ENCODE data around the gene COL23A1. TPM values are rescaled to one million over a fixed set of nuclear protein-coding genes. Genes with fewer than 3 reads are reported as not detected.

The COL23A1 gene
- total and polyA plus RNA-seq, 2 of the 8 experiments (the other 6 are each of a cell fraction or from before 2014, with no cell fraction given): 3.1 to 4.7 TPM

DNA sequence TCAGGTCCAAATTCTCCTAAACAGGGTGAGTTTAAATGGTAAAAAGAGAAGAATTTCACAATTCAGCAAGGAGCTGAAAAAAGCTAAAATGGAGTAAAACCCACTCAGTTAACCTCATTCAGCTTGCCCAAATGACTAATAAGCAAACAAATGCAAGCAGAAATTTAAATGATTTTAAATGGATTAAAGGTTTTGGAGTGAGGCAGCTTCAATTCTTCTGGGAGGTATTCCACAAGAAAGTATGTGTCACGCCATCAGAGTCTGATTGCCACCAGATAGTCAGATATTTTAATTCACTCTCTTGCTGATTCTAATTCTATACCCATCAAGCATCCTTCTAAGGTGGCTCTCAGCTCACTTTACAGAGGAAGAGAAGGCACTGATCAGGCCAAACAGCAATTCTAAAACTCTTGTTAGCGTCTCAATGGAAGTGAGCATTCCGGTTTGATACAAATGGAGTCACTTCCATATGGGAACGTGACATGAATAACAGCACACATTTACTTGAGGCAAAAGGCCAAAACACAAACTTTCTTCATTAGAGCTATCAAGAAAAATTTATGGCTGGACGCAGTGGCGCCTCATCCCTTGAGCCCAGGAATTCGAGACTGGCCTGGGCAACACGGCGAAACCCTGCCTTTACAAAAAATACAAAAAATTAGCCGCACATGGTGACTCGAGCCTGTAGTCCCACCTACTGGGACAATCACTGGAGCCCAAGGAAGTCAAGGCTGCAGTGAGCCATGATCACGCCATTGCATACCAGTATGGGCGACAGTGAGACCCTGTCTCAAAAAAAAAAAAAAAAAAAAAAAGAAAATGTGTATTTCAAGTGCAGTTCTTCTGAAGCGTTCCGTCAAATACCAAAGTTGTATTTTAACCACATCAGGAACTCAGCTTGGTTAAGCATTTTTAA is 34.7 kb upstream of the COL23A1 start:
- no peak overlapping the region for H3K18ac ChIP-seq (ENCODE audit: extremely low read depth, low read length)
- no peak overlapping the region for H3K23ac ChIP-seq (ENCODE audit: insufficient read length)
- DNase-seq (ENCODE audit: low read depth in 1 of 2, low spot score in 2 of 2) (no peak), FAIRE-seq (no peak)
- peak overlapping the region; percentile 80 to 89 for H3K4me2 ChIP-seq (ENCODE audit: insufficient read depth in 1 of 2, low read depth in 2 of 2, low read length in 2 of 2)
- H2AFZ ChIP-seq (ENCODE audit: low read length): no peak overlapping the region
- 40% methylated on average over 15 of the region's 15 CpGs; no CpG with 5 or more reads in 1 of the 2 experiments for WGBS, 2 experiments (ENCODE audit: extremely low coverage in 1 of 2, insufficient coverage in 1 of 2, insufficient read length in 1 of 2, insufficient replicate concordance in 2 of 2, low coverage in 1 of 2, low lambda C conversion rate in 2 of 2, missing lambda C conversion rate in 1 of 2)
- H2BK20ac ChIP-seq (ENCODE audit: low read length): no peak overlapping the region
- H2BK15ac ChIP-seq (ENCODE audit: low read length): no peak overlapping the region
- H3K79me2 ChIP-seq (ENCODE audit: control insufficient read depth in 1 of 2, insufficient read depth in 2 of 2, low read length in 2 of 2): peaks cover 0 to 53% of the 10 kb centered on the region in 2 experiments; a peak in 3 of 4 replicates
- no peak overlapping the region; the same call in 1 of the 2 replicates for H2BK5ac ChIP-seq (ENCODE audit: low read depth, low read length)
- POLR2A ChIA-PET (ENCODE audit: partially characterized antibody): interaction anchor here (0.6 to 4.6 kb wide), 10 partner anchors 12 to 1684 kb away, joined by 3 to 18 read pairs (median 4); partner anchors contain the start of gene COL23A1
- H4K20me1 ChIP-seq (replicated peaks in 1 of 2; ENCODE audit: control insufficient read depth in 1 of 2, insufficient read depth in 2 of 2, low read length in 2 of 2): peaks cover 0 to 3% of the 10 kb centered on the region in 2 experiments
- no peaks in the 10 kb centered on the region for H3K9me3 ChIP-seq (ENCODE audit: insufficient read depth in 2 of 2, low read depth in 1 of 2, low read length in 1 of 2)
- no peak overlapping the region for H2AK5ac ChIP-seq (ENCODE audit: low read depth, low read length)
- no peaks in the 10 kb centered on the region for H3K79me1 ChIP-seq (ENCODE audit: low read depth, low read length)
- no peak overlapping the region for H4K91ac ChIP-seq (replicated peaks; ENCODE audit: insufficient read length, low read length)
- no peak overlapping the region for H3K27ac ChIP-seq (ENCODE audit: low read depth, low read length)
- peaks cover 7% of the 10 kb centered on the region for H3K23me2 ChIP-seq (ENCODE audit: low read depth, low read length)
- H4K5ac ChIP-seq (ENCODE audit: insufficient read length, low read depth, low read length): no peak overlapping the region
- H2BK120ac ChIP-seq (replicated peaks; ENCODE audit: low read depth, low read length): no peak overlapping the region
- no peak overlapping the region for H3K14ac ChIP-seq (ENCODE audit: insufficient read length)
- H3K56ac ChIP-seq (replicated peaks; ENCODE audit: insufficient read length, low read depth, low read length): no peak overlapping the region
- H4K8ac ChIP-seq (ENCODE audit: extremely low read depth, insufficient read depth, low read length): no peak overlapping the region
- peaks cover 0 to 14% (median 6%) of the 10 kb centered on the region in 4 experiments; a peak in 5 of 8 replicates for H3K36me3 ChIP-seq (ENCODE audit: control insufficient read depth in 2 of 4, insufficient read depth in 4 of 4, low read length in 3 of 4)
- CTCF ChIA-PET (ENCODE audit: partially characterized antibody): interaction anchor here (0.6 to 1.4 kb wide), 5 partner anchors 13 to 339 kb away, joined by 3 to 5 read pairs (median 3); no protein-coding TSS in a partner anchor
- H2BK12ac ChIP-seq (ENCODE audit: low read depth, low read length): peak overlapping the region; percentile 35; the same call in 1 of the 2 replicates
- peak overlapping the region in 2 of 4 experiments; percentile 12 to 32; a peak in 2 of 7 replicates for H3K9ac ChIP-seq (replicated peaks in 1 of 4; ENCODE audit: extremely low read depth in 1 of 4, low read depth in 3 of 4, low read length in 3 of 4)
- peaks cover under 1 to 10% (median 6%) of the 10 kb centered on the region in 4 experiments for H3K4me1 ChIP-seq (replicated peaks in 1 of 4; ENCODE audit: control insufficient read depth in 3 of 4, insufficient read depth in 4 of 4, low read length in 3 of 4)
- H3K27me3 ChIP-seq (replicated peaks in 1 of 4; ENCODE audit: control insufficient read depth in 3 of 4, extremely low read depth in 1 of 4, insufficient read depth in 3 of 4, low read length in 3 of 4): no peaks in the 10 kb centered on the region
- no peak overlapping the region for H3K4ac ChIP-seq (replicated peaks; ENCODE audit: insufficient read length, low read depth, low read length)
- peak overlapping the region; percentile 81 to 98 (median 93); a peak in 7 of 8 replicates for H3K4me3 ChIP-seq (ENCODE audit: extremely low read depth in 1 of 4, insufficient read depth in 2 of 4, low read depth in 3 of 4, low read length in 4 of 4)
- TF ChIP-seq NRF1 (IDR thresholded peaks at IDR 0.05; ENCODE audit: low read depth, low read length) (no peak), GABPA (IDR thresholded peaks at IDR 0.05; ENCODE audit: borderline replicate concordance, insufficient read depth, low read length) (no peak), KDM1A (IDR thresholded peaks at IDR 0.05; ENCODE audit: borderline replicate concordance, low read length) (no peak), SIN3A (conservative IDR thresholded peaks at IDR 0.05 in 1 of 2, IDR thresholded peaks at IDR 0.05 in 1 of 2; ENCODE audit: low read depth in 1 of 2, low read length in 2 of 2) (no peak), HDAC2 (IDR thresholded peaks at IDR 0.05; ENCODE audit: borderline replicate concordance in 1 of 2, low read depth in 2 of 2, low read length in 2 of 2) (no peak), SP2 (IDR thresholded peaks at IDR 0.05; ENCODE audit: low read length) (no peak), BCL11A (IDR thresholded peaks at IDR 0.05; ENCODE audit: low read depth in 2 of 2, low read length in 2 of 2) (no peak), RBBP5 (IDR thresholded peaks at IDR 0.05; ENCODE audit: borderline replicate concordance, low read depth, low read length) (no peak)
- TF ChIP-seq, protein P1, sequence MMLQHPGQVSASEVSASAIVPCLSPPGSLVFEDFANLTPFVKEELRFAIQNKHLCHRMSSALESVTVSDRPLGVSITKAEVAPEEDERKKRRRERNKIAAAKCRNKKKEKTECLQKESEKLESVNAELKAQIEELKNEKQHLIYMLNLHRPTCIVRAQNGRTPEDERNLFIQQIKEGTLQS (IDR thresholded peaks at IDR 0.05; ENCODE audit: insufficient read depth, low read depth, low read length): no peak

Measured in H1 (cell line).